ENCODE results near the gene ITGA6.

DNA sequence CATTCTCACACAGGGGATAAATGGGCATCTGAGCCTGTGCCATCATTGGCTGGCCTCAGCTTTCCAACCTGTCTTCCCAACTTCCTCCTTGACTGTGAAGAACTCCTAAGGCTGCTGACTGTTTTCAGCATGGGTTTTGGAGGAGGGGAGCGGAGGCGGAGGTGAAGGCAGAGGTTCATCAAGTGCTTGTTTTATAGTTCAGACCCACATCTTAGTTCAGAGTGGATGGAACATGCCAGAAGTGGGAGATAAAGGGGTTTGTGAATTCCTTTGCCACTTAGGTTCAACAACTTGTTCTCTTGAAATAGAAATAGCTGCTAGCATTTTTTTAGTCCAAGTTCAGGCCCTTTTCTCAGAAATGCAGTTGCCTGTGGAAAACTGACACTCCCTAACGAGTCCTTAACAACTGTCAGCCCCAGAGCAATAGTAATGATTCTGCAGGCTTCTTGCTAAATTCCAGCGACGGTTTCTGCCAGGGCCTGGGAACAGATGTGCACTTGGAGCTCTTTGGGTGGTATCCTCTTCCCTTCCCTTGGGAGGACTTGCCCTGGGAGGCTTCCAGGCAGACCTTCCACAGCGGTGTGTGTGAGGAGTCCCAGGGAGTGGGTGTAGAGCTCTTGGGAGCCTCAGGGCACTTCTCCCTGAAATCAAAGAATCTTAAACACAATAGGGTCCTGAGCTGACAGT lies 30.1 kb upstream of the ITGA6 start:
- TF ChIP-seq, protein P1, sequence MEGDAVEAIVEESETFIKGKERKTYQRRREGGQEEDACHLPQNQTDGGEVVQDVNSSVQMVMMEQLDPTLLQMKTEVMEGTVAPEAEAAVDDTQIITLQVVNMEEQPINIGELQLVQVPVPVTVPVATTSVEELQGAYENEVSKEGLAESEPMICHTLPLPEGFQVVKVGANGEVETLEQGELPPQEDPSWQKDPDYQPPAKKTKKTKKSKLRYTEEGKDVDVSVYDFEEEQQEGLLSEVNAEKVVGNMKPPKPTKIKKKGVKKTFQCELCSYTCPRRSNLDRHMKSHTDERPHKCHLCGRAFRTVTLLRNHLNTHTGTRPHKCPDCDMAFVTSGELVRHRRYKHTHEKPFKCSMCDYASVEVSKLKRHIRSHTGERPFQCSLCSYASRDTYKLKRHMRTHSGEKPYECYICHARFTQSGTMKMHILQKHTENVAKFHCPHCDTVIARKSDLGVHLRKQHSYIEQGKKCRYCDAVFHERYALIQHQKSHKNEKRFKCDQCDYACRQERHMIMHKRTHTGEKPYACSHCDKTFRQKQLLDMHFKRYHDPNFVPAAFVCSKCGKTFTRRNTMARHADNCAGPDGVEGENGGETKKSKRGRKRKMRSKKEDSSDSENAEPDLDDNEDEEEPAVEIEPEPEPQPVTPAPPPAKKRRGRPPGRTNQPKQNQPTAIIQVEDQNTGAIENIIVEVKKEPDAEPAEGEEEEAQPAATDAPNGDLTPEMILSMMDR (IDR thresholded peaks at IDR 0.05), result no peak
- TF ChIP-seq POLR2A (IDR thresholded peaks at IDR 0.05) (no peak), POLR2AphosphoS5 (IDR thresholded peaks at IDR 0.05) (no peak)

Data from upper lobe of left lung (tissue), 4 donors.